Right kidney (tissue), 1 donor: ENCODE results near the gene FHOD3.

Experiments used
- DNase-seq: peaks from one replicate; pipeline ENCODE4 v3.0.0-alpha.2; 2016

Gene FHOD3

GRCh38 chr18:36411745-36412168 lies 114.2 kb downstream of the FHOD3 start:
- DNase-seq: no peak

- no peak for DNase-seq
Observed at GRCh38 chr18:36412778-36413177, 115.3 kb downstream of the FHOD3 start.

GRCh38 chr18:36415171-36415570 lies 117.7 kb downstream of the FHOD3 start:
- no peak for DNase-seq

GRCh38 chr18:36415625-36416024 lies 118.1 kb downstream of the FHOD3 start:
- DNase-seq: no peak

GRCh38 chr18:36419188-36419899 lies 121.8 kb downstream of the FHOD3 start:
- DNase-seq: peak; percentile 12

- peak; percentile 16 for DNase-seq
Observed at GRCh38 chr18:36419900-36420531, 122.5 kb downstream of the FHOD3 start.

- DNase-seq: no peak
Observed at GRCh38 chr18:36420826-36421225, 123.3 kb downstream of the FHOD3 start.

GRCh38 chr18:36424741-36425142 lies 127.2 kb downstream of the FHOD3 start:
- no peak for DNase-seq

- DNase-seq: no peak
Observed at GRCh38 chr18:36427369-36427768, 129.9 kb downstream of the FHOD3 start.

- DNase-seq: no peak
Observed at GRCh38 chr18:36427831-36428230, 130.3 kb downstream of the FHOD3 start.

GRCh38 chr18:36428431-36429029 lies 131.0 kb downstream of the FHOD3 start:
- no peak for DNase-seq

GRCh38 chr18:36432880-36433555 lies 135.5 kb downstream of the FHOD3 start:
- DNase-seq: no peak

- no peak for DNase-seq
Observed at GRCh38 chr18:36436387-36436786, 138.9 kb downstream of the FHOD3 start.

GRCh38 chr18:36440614-36441013 lies 143.1 kb downstream of the FHOD3 start:
- no peak for DNase-seq

GRCh38 chr18:36441426-36442240 lies 144.1 kb downstream of the FHOD3 start:
- DNase-seq: no peak

- DNase-seq: no peak
Observed at GRCh38 chr18:36442717-36443116, 145.2 kb downstream of the FHOD3 start.

- no peak for DNase-seq
Observed at GRCh38 chr18:36446059-36446458, 148.5 kb downstream of the FHOD3 start.

GRCh38 chr18:36448384-36449290 lies 151.1 kb downstream of the FHOD3 start:
- DNase-seq: no peak

- DNase-seq: no peak
Observed at GRCh38 chr18:36449451-36449850, 151.9 kb downstream of the FHOD3 start.

GRCh38 chr18:36450264-36450663 lies 152.8 kb downstream of the FHOD3 start:
- no peak for DNase-seq
